OCI-M1 (cell line): ENCODE data around the gene MSANTD4.
A peak's percentile ranks its signal among the peaks of the same experiment; 100 is the strongest.
"Not testable (repeated sequence)": the region's sequence is repeated elsewhere in the genome, so short reads cannot be mapped to it uniquely, and the experiment has no call there.

ENCODE experiments used
- DNase-seq: peaks from one replicate; lab custom pipeline; 2025; lab: John Stamatoyannopoulos, UW

The MSANTD4 gene

GRCh38 chr11:106021967-106022794 is at the start of gene MSANTD4:
Gene MSANTD4 (minus strand): TSS chr11:106022240. CDS start chr11:106010917, 11,323 bp downstream.
- DNase-seq: peak; percentile 90

- DNase-seq: no peak
Observed at GRCh38 chr11:106070606-106071005, 48.6 kb upstream of the MSANTD4 start.

GRCh38 chr11:106063009-106063408 is 41.0 kb upstream of the MSANTD4 start:
- peak; percentile 2 for DNase-seq

- DNase-seq: no peak
Observed at GRCh38 chr11:106061954-106062949, 40.2 kb upstream of the MSANTD4 start.

- no peak for DNase-seq
Observed at GRCh38 chr11:106061249-106061784, 39.3 kb upstream of the MSANTD4 start.

GRCh38 chr11:106059617-106060016 is 37.6 kb upstream of the MSANTD4 start:
- no peak for DNase-seq

GRCh38 chr11:106058377-106058776 is 36.3 kb upstream of the MSANTD4 start:
- DNase-seq: not testable (repeated sequence)

- DNase-seq: no peak
Observed at GRCh38 chr11:106051103-106051502, 29.1 kb upstream of the MSANTD4 start.

- DNase-seq: no peak
Observed at GRCh38 chr11:106049727-106050476, 27.9 kb upstream of the MSANTD4 start.

GRCh38 chr11:106047631-106048030 is 25.6 kb upstream of the MSANTD4 start:
- DNase-seq: no peak

- DNase-seq: no peak
Observed at GRCh38 chr11:106043540-106043939, 21.5 kb upstream of the MSANTD4 start.

GRCh38 chr11:106032861-106033260 is 10.8 kb upstream of the MSANTD4 start:
- no peak for DNase-seq

GRCh38 chr11:106031936-106032335 is 9.9 kb upstream of the MSANTD4 start:
- DNase-seq: no peak

GRCh38 chr11:106031202-106031810 is 9.3 kb upstream of the MSANTD4 start:
- no peak for DNase-seq

GRCh38 chr11:106030609-106031008 is 8.6 kb upstream of the MSANTD4 start:
- DNase-seq: no peak

GRCh38 chr11:106022795-106023275 is 795 bp upstream of the MSANTD4 start:
- no peak for DNase-seq

GRCh38 chr11:106021181-106021966 is 666 bp downstream of the MSANTD4 start:
- peak; percentile 5 for DNase-seq

- no peak for DNase-seq
Observed at GRCh38 chr11:106017093-106017492, 4.9 kb downstream of the MSANTD4 start.

- no peak for DNase-seq
Observed at GRCh38 chr11:106015066-106015465, 7.0 kb downstream of the MSANTD4 start.

- no peak for DNase-seq
Observed at GRCh38 chr11:106014620-106015019, 7.4 kb downstream of the MSANTD4 start.
